ENCODE results near the gene OTULINL.

Gene OTULINL

DNA sequence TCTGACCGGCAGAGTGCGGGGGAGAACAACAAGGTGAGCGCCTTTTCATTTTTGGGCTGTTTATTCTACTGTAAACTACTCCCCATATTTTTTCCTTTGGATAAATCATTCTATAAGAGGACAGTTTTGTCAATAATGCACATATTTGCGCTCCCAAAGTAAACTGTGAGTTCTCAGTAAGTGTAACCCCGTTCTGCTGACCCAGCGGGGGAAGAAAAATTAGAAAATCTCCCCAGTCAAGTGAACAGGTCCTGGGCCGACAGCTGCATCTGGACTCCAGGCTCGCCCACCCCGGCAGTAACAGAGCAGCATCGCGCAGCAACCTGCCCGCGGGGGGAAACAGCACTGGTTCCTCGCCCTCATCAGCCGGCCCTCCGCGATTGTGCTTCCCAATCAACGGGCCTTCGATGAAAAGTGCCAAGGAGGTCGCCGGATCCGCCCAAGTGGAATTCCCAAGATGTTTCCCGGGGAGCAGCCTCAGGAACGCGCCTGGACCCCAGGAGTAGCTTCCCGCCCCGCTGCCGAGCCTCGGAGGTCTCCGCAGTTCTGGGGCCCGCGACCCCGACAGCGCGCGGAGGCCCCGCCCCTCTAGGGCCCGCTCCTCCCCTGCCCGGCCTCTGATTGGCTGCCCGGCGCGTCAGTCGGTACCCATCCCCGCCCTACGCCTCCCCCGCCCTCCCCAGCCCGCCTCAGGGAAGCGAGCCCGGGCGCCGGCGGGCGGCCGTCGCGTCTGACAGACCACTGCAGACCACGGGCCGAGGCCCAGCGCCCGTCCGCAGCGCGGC is at the start of gene OTULINL:
Gene OTULINL (plus strand): TSS at position 687 of the 785 bp plus-strand sequence. CDS start 103 bp downstream, outside the sequence.
- peak within 1 kb of the TSS; percentile 56 for H3K4me3 ChIP-seq (ENCODE audit: low read depth, low read length)
- TF ChIP-seq, protein P1, sequence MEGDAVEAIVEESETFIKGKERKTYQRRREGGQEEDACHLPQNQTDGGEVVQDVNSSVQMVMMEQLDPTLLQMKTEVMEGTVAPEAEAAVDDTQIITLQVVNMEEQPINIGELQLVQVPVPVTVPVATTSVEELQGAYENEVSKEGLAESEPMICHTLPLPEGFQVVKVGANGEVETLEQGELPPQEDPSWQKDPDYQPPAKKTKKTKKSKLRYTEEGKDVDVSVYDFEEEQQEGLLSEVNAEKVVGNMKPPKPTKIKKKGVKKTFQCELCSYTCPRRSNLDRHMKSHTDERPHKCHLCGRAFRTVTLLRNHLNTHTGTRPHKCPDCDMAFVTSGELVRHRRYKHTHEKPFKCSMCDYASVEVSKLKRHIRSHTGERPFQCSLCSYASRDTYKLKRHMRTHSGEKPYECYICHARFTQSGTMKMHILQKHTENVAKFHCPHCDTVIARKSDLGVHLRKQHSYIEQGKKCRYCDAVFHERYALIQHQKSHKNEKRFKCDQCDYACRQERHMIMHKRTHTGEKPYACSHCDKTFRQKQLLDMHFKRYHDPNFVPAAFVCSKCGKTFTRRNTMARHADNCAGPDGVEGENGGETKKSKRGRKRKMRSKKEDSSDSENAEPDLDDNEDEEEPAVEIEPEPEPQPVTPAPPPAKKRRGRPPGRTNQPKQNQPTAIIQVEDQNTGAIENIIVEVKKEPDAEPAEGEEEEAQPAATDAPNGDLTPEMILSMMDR (IDR thresholded peaks at IDR 0.05; ENCODE audit: low read depth, low read length, missing control alignments), result no peak
- no peak for DNase-seq (ENCODE audit: low read depth)

DNA sequence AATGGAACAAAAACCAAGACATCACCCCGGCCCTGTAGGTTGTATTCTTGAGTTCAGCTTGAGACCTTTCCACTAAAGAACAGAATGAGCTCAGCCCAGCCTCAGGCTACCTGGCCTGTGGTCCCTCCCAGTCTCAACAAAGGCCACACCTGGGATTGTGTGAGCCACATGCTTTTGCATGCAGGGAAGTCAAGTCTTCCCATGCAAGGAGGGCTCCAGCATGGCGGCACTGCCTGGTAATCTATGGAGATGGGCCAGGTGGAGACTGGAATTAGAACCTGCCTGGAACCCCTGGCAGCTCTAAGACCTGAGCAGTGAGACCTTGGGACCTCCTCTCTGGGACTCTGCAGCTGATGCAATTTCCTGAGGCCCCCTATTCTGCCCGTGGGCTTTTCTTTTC is 49.4 kb upstream of the OTULINL start:
- TF ChIP-seq, protein P1 (IDR thresholded peaks at IDR 0.05; ENCODE audit: low read depth, low read length, missing control alignments), result no peak
- DNase-seq (ENCODE audit: low read depth), result no peak
- H3K4me3 ChIP-seq (ENCODE audit: low read depth, low read length), result no peak overlapping the region

DNA sequence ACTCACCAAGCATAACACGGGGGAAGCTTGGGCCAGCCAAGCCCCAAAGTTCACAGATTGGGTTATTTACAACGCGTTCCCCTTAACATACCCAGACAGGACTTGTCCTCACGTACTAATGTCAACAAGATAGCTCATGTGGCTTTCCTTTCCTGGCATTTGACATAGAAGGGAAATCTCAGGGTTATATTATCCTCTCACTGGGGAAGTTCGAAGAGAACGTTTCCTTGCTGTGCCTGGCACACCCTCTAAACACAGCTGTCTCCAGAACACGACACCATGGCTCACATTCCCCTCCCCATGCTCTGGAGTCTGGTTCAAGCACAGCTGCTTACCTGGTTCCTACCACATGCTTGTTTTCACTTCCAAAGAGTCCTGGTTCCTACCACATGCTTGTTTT is 46.8 kb upstream of the OTULINL start:
- DNase-seq (ENCODE audit: low read depth), result no peak
- no peak overlapping the region for H3K4me3 ChIP-seq (ENCODE audit: low read depth, low read length)
- TF ChIP-seq, protein P1 (IDR thresholded peaks at IDR 0.05; ENCODE audit: low read depth, low read length, missing control alignments), result no peak

DNA sequence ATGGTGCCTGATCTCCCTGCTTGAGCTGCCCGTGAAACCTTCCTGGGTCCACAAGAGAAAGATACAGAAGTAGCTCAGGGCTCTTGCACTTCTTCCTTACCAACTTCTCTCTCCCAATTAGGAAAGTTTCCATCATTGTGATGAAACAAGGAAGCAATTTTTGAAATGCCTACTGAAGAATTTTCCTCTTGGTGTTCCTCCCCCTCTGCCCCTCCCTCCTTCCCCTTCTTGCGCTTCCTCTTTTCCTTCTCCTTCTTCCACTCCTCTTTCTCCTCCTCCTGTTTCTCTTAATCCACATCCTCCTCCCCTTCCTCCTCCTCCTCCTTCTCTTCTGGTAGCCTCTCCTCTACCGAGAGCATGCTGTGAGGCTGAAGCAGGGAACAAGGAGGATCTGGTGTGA is 36.3 kb upstream of the OTULINL start:
- TF ChIP-seq, protein P1 (IDR thresholded peaks at IDR 0.05; ENCODE audit: low read depth, low read length, missing control alignments), result no peak
- H3K4me3 ChIP-seq (ENCODE audit: low read depth, low read length), result no peak overlapping the region
- DNase-seq (ENCODE audit: low read depth), result no peak

DNA sequence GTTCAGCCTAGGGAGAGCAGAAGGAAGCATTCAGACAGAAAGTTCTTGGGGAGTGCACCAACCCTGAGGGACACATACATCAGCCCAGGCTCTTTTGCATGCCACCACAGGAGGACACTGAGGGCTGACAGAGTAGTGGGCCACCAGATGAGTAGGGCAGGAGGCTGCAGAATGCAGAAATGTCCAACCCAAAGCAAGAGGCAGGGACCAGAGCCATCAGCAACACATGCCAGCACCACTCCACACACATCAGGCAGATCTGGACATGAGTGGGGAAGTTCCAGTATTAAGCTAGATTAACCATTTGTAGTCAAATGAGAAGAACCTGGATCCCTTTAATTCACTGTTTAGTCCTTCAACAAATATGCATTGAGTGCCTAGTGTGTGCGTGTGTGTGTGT is 35.7 kb upstream of the OTULINL start:
- no peak for DNase-seq (ENCODE audit: low read depth)
- no peak overlapping the region for H3K4me3 ChIP-seq (ENCODE audit: low read depth, low read length)
- TF ChIP-seq, protein P1 (IDR thresholded peaks at IDR 0.05; ENCODE audit: low read depth, low read length, missing control alignments), result no peak

DNA sequence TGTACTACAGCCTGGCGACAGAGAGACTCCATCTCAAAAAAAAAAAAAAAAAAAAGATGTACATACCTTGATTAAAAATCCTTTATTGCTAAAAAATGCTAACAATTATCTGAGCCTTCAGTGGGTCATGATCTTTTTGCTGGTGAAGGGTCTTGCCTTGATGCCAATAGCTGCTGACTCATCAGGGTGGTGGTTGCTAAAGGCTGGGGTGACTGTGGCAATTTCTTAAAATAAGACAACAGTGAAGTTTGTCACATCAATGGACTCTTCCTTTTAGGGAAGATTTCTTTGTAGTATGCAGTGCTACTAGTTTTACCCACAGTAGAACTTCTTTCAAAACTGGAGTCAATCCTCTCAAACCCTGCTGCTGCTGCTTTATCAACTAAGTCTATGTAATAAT is 33.9 kb upstream of the OTULINL start:
- TF ChIP-seq, protein P1 (IDR thresholded peaks at IDR 0.05; ENCODE audit: low read depth, low read length, missing control alignments), result no peak
- no peak overlapping the region for H3K4me3 ChIP-seq (ENCODE audit: low read depth, low read length)
- no peak for DNase-seq (ENCODE audit: low read depth)

DNA sequence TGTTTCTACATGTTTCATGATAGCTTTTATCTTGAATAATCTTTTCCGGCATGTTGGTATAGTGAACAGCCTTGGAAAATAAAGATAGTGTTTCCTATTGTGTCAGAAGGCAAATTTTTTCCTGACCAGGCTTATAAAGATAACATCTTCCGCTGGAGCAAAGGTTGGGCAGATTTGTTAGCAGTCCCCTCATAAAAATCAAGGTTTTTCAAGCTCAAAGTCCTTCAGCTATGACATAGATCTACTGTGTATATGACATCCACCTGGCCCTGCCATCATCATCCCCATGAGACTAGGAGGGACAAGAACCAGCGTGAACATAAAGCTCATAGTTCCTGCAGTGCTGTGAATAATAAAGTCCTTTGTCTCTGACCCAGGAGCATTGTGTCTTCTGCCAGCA is 30.4 kb upstream of the OTULINL start:
- no peak for DNase-seq (ENCODE audit: low read depth)
- TF ChIP-seq, protein P1 (IDR thresholded peaks at IDR 0.05; ENCODE audit: low read depth, low read length, missing control alignments), result no peak
- H3K4me3 ChIP-seq (ENCODE audit: low read depth, low read length), result no peak overlapping the region

Measured in GM12864 (cell line).